ENCODE measurements around the gene FBXL2. TPM values are rescaled to one million over a fixed set of nuclear protein-coding genes. Genes with fewer than 3 reads are reported as not detected.
A peak's percentile ranks its signal among the peaks of the same experiment; 100 is the strongest.
"Not testable (repeated sequence)": the region's sequence is repeated elsewhere in the genome, so short reads cannot be mapped to it uniquely, and the experiment has no call there.

The FBXL2 gene
- total RNA-seq, 1 donor from 2014 or later = 0.07 TPM

GRCh38 chr3:33428734-33429133 is 151.5 kb downstream of the FBXL2 start:
- Mint-ChIP-seq H3K9me3 (no peaks in the 10 kb centered on the region), H3K27ac (no peak overlapping the region), H3K4me3 (ENCODE audit: low read depth) (no peak overlapping the region), H3K27me3 (ENCODE audit: low read depth) (no peaks in the 10 kb centered on the region), H3K4me1 (ENCODE audit: low read depth) (peaks cover 43% of the 10 kb centered on the region), H3K36me3 (ENCODE audit: low read depth) (peaks cover 26% of the 10 kb centered on the region)
- intact Hi-C loops (cut with micrococcal nuclease) = no loop called here
- DNase-seq (ENCODE audit: low spot score) = no peak

DNA sequence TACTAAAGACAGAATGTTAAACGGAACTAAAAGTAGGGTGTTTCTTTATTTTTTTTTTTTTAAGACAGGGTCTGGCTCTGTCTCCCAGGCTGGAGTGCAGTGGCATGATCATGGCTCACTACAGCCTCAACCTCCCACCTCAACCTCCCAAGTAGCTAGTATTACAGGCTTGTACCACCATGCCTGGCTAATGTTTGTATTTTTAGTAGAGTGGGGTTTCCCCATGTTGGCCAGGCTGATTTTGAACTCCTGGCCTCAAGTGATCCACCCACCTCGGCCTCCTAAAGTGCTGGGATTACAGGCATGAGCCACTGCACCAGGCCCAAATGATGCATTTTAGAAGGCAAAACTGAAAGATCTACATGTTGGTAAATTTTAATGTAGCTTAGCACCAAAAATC is 152.1 kb downstream of the FBXL2 start:
- H3K4me3 Mint-ChIP-seq (ENCODE audit: low read depth); H3K27ac Mint-ChIP-seq; H3K9me3 Mint-ChIP-seq; intact Hi-C loops (cut with micrococcal nuclease); DNase-seq (ENCODE audit: low spot score); H3K27me3 Mint-ChIP-seq (ENCODE audit: low read depth): not testable (repeated sequence)
- Mint-ChIP-seq H3K36me3 (ENCODE audit: low read depth) (peaks cover 22% of the 10 kb centered on the region), H3K4me1 (ENCODE audit: low read depth) (peaks cover 46% of the 10 kb centered on the region)

GRCh38 chr3:33430061-33430460 is 152.8 kb downstream of the FBXL2 start:
- H3K4me3 Mint-ChIP-seq (ENCODE audit: low read depth) = no peak overlapping the region
- intact Hi-C loops (cut with micrococcal nuclease) = no loop called here
- no peaks in the 10 kb centered on the region for H3K9me3 Mint-ChIP-seq
- no peaks in the 10 kb centered on the region for H3K27me3 Mint-ChIP-seq (ENCODE audit: low read depth)
- no peak for DNase-seq (ENCODE audit: low spot score)
- H3K4me1 Mint-ChIP-seq (ENCODE audit: low read depth) = peaks cover 46% of the 10 kb centered on the region
- no peak overlapping the region for H3K27ac Mint-ChIP-seq
- H3K36me3 Mint-ChIP-seq (ENCODE audit: low read depth) = peaks cover 15% of the 10 kb centered on the region

DNA sequence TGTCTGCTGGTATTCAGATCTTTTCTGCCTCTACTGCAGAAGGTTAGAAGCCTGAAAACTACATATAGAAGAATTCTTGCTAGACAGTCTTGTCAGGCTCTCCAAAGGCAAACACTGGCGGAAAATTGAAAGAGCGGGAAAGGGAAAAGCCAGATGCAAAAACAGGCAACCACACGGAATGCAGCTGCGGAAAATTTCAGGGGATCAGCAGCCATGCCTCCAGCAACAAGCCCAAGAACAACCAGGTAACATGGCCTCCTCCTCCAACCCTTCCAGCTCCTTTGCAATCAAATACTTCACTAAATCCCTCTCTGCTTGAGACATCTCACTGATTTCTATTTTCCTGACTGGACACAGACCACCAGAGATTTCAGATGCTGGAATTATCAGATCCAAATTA is 153.3 kb downstream of the FBXL2 start:
- no peaks in the 10 kb centered on the region for H3K9me3 Mint-ChIP-seq
- no peak for DNase-seq (ENCODE audit: low spot score)
- H3K4me1 Mint-ChIP-seq (ENCODE audit: low read depth) = peaks cover 48% of the 10 kb centered on the region
- intact Hi-C loops (cut with micrococcal nuclease) = no loop called here
- peaks cover 14% of the 10 kb centered on the region for H3K36me3 Mint-ChIP-seq (ENCODE audit: low read depth)
- no peaks in the 10 kb centered on the region for H3K27me3 Mint-ChIP-seq (ENCODE audit: low read depth)
- no peak overlapping the region for H3K27ac Mint-ChIP-seq
- no peak overlapping the region for H3K4me3 Mint-ChIP-seq (ENCODE audit: low read depth)

GRCh38 chr3:33433843-33434242 is 156.6 kb downstream of the FBXL2 start:
- Mint-ChIP-seq H3K27ac (peak overlapping the region; percentile 39), H3K36me3 (ENCODE audit: low read depth) (peaks cover 25% of the 10 kb centered on the region), H3K27me3 (ENCODE audit: low read depth) (no peaks in the 10 kb centered on the region), H3K4me1 (ENCODE audit: low read depth) (peaks cover 67% of the 10 kb centered on the region), H3K4me3 (ENCODE audit: low read depth) (no peak overlapping the region), H3K9me3 (no peaks in the 10 kb centered on the region)
- no peak for DNase-seq (ENCODE audit: low spot score)
- intact Hi-C loops (cut with micrococcal nuclease) = no loop called here

Other genes starting within 250 kb of the FBXL2 start
- 60.3 and 60.8 TPM in 2 replicates for gene GLB1, start 180.3 kb upstream of the FBXL2 start, total RNA-seq
- gene TMPPE, start 180.3 kb upstream of the FBXL2 start, total RNA-seq = 14.9 and 15.8 TPM in 2 replicates
- gene CRTAP, start 163.4 kb upstream of the FBXL2 start, total RNA-seq = 51.9 and 55.9 TPM in 2 replicates
- not detected in 2 replicates for gene SUSD5, start 58.6 kb upstream of the FBXL2 start, total RNA-seq
- gene UBP1, start 163.0 kb downstream of the FBXL2 start, total RNA-seq = 59.2 and 63.8 TPM in 2 replicates